ENCODE data around the gene OR10H5.

DNA sequence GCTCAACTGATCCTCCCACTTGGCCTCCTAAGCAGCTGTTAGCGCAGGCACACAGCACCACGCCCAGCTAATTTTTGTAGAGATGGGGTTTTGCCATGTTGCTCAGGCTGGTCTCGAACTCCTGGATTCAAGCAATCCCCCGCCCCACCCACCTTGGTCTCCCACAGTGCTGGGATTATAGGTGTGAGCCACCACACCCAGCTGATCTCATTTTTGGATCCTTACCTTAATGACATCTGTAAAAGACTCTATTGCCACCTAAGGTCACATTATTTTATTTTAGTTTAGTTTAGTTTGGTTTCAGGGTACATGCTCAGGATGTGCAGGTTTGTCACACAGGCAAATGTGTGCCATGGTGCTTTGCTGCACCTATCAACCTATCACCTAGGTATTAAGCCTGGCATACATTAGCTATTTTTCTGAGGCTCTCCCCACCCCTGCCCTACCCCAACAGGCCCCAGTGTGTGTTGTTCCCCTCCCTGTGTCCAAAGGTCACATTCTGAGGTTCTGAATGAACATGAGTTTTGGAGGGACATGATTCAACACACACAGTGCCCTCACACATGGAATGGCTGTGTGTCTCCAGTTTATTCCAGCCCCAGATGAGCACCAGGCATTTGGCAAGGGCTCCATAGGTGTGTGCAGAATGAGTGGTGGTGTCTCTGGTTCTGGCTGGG is 1.3 kb downstream of the OR10H5 start:
- TF ChIP-seq, protein P1, sequence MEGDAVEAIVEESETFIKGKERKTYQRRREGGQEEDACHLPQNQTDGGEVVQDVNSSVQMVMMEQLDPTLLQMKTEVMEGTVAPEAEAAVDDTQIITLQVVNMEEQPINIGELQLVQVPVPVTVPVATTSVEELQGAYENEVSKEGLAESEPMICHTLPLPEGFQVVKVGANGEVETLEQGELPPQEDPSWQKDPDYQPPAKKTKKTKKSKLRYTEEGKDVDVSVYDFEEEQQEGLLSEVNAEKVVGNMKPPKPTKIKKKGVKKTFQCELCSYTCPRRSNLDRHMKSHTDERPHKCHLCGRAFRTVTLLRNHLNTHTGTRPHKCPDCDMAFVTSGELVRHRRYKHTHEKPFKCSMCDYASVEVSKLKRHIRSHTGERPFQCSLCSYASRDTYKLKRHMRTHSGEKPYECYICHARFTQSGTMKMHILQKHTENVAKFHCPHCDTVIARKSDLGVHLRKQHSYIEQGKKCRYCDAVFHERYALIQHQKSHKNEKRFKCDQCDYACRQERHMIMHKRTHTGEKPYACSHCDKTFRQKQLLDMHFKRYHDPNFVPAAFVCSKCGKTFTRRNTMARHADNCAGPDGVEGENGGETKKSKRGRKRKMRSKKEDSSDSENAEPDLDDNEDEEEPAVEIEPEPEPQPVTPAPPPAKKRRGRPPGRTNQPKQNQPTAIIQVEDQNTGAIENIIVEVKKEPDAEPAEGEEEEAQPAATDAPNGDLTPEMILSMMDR (IDR thresholded peaks at IDR 0.05; ENCODE audit: low read depth, low read length, poor library complexity, severe bottlenecking) = no peak
- no peak for TF ChIP-seq EZH2phosphoT487 (IDR thresholded peaks at IDR 0.05; ENCODE audit: borderline replicate concordance, low read length)

Measured in DOHH2 (cell line).